LoVo (cell line): ENCODE data around the gene EZR.

Experiments used
- DNase-seq: peaks from one replicate; pipeline ENCODE4 v3.0.0-alpha.2; 2016; ENCODE audit warnings: low spot score

Gene EZR

GRCh38 chr6:158819213-158819976 lies at the start of gene EZR:
Gene EZR (minus strand): TSS chr6:158819368. CDS start chr6:158818093, 1,275 bp downstream.
- DNase-seq, result peak; percentile 81

GRCh38 chr6:158868122-158868480 lies 48.9 kb upstream of the EZR start:
- no peak for DNase-seq

- peak; percentile 38 for DNase-seq
Observed at GRCh38 chr6:158867381-158868121, 48.4 kb upstream of the EZR start.

- no peak for DNase-seq
Observed at GRCh38 chr6:158865769-158866168, 46.6 kb upstream of the EZR start.

DNA sequence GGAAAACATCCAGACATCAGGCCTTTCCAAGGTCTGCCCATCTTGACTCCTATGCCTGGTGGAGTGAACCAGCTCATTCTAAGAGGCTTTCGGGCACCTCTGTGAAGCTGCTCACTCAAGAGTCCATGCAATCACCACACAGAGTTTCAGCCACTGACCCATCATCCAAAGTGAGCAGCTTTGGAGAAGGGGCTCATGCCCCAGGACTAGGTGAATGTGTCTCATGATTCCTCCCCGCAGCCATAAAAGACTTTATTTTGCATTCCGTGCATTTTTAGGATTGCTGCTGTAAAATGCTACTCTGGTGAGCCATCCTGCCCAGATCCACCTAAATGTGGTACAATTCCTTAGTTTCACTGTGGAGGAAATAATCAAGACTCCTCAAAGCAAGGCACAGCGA lies 44.5 kb upstream of the EZR start:
- DNase-seq, result no peak

- peak; percentile 55 for DNase-seq
Observed at GRCh38 chr6:158861686-158862381, 42.7 kb upstream of the EZR start.

DNA sequence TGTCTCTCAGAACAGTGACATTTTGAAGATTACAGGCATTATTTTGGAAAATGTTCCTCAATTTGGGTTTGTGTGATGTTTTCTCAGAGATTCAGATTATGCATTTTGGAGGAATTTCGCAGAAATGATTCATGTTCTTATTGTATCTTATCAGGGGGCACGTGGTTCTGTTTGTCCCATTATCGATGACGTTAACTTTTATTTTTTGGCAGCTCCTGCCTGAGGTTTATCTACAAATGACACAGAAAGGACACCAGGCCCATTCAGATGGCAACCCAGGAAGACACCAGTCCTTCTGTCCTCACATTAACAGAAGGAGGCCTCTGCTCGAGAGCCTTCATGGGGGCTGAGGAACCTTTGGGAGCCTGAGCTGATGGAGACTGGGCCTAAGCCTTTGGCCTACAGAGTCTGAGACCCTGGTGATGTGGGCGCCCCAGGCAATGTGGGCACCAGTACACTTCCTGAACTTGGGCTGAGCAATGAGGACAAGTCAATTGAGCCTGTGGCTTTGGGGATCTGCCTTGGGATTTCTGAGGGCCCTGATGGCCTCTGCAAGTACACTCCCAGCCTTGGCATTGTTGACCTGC lies 41.2 kb upstream of the EZR start:
- DNase-seq, result no peak

- DNase-seq, result no peak
Observed at GRCh38 chr6:158856261-158856660, 37.1 kb upstream of the EZR start.

DNA sequence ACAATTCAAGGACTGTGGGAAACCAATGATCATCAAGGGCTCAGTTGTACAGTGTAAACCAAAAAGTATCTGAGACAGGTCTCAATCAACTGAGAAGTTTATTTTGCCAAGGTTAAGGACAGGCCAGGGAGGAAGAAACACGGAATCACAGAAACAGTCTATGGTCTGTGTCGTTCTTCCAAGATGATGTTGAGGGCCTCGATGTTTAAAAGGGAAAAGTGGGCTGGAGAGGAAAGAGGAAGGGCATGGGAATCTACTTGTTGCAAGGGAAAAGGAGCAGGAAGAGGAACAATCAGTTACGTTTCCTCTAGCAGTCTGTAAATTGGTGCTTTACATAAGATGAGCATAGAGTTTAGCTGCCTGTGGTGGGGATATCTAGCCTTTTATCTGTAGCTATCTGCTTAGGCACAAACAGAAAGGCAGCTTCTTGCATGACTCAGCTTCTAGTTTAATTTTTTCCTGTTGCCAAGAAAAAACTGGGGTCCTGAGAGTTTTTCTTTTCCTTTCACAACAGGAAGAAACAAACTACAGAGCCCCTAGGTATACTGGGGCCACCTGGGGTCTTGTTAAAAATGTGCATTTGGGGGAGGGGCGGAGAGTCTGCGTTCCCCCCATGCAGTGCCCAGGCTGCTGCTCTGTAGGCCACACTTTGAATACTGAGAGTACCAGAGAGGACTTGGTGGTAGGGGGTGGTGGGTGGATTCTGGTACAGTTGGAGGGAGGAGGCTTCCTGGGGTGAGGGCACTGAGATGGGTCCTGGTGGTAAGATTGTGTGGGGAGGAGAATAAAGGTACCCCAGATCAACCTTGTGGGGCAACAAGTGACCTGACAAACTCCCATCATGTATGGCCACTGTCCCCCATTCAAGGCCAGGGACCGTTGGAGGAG lies 35.3 kb upstream of the EZR start:
- DNase-seq, result peak; percentile 42

DNA sequence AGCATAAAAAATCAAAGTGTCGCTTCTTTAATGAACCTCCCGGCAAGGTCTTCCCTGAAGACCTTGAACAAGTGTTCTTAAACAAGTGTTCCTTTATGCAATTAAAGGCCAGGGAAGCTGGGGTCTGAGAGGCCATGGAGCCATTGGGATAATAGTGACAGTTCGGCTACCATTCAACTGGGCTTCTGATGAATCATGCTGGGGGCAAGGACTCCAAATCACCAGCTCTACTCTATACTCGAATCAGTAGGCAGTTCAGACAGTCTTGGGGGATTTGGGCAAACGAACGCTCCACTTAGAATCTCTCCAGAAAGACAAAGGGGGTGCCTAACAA lies 34.7 kb upstream of the EZR start:
- DNase-seq, result no peak

GRCh38 chr6:158853072-158853879 lies 34.1 kb upstream of the EZR start:
- DNase-seq, result peak; percentile 98

DNA sequence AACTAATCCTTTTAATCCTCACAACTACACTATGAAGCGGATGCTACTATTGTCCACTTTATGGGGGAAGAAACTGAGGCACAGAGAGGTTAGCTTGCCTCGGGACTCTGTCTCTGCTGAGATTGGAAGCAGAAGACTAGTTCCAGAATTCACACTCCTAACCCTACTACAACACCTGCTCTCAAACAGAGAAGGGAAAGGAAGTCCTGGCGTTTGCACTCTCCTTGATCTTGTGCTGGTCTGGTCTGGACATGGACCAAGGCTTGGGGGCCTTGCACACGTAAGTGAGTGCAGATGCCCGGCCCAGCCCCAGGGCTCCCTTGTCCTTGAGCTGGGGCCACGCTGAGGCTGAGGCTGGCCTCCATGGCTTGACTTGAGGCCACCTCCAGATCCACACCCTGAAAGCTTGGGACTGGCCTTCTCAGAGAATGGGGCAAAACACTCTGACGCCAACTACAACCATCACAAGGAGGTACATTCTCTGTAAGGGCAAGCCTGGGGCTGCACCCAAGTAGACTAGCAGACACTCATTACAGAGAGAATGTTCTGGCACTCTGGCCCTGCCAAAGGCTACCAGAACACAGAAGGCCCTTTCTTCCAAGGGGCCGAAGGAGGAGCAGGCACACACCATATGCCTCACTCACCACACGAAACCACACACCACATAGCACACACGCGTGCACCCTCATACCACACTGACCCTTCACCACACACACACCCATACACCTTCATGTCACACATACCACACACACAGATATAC lies 33.3 kb upstream of the EZR start:
- no peak for DNase-seq

DNA sequence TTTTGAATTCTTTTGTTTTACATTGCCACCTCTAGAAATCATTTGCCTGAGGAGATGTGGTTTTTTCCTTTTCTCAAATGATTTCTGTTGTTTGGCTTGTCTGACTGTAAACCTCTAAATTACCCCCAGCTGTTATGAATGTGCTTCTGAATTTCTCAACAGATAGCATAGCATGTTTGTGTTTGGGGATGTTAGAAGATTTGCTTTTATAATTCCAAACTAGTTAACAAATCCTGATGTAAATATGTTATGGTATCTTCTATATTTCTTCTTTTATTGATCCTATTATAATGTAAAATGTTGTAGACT lies 31.6 kb upstream of the EZR start:
- DNase-seq, result no peak

- peak; percentile 97 for DNase-seq
Observed at GRCh38 chr6:158849899-158850806, 31.0 kb upstream of the EZR start.

GRCh38 chr6:158848490-158848895 lies 29.3 kb upstream of the EZR start:
- no peak for DNase-seq

- DNase-seq, result no peak
Observed at GRCh38 chr6:158847786-158848185, 28.6 kb upstream of the EZR start.

DNA sequence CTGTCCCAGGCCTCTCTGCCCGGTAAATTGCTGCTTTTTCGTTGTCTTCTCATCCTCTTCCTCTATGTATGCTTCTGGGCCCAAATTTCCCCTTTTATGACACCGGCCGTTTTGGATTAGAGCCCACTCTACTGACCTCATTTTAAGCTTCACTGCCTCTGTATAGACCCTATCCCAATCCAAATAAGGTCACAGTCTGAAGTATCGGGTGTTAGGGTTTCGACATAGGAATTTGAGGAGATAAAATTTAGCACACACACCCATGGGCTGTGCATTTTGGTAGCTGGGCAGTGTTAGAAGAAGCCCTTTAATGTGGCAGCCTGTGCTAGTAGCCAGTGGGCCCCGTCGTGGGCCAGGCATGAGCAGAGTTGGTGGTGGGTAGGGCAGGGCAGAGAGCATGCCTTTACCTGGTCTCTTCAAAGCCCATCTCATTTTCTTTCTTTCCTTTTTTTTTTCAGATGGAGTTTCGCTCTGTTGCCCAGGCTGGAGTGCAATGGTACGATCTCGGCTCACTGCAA lies 27.9 kb upstream of the EZR start:
- no peak for DNase-seq

- no peak for DNase-seq
Observed at GRCh38 chr6:158843751-158844683, 24.8 kb upstream of the EZR start.
